CD4-positive, alpha-beta T cell treated with Interleukin-12 subunit alpha and Interleukin-12 subunit beta, for 1 hour (primary cell): Measurements from ENCODE around the gene KCNG2.

Source experiments
- DNase-seq: peaks from one replicate; pipeline ENCODE4 v3.0.0-alpha.2; 2020

Gene KCNG2

GRCh38 chr18:79945118-79946042 is 147.6 kb downstream of the KCNG2 start:
- no peak for DNase-seq

- no peak for DNase-seq
Observed at GRCh38 chr18:79947054-79947755, 149.5 kb downstream of the KCNG2 start.

GRCh38 chr18:79947881-79948610 is 150.3 kb downstream of the KCNG2 start:
- no peak for DNase-seq

GRCh38 chr18:79948719-79949411 is 151.1 kb downstream of the KCNG2 start:
- no peak for DNase-seq
